GM18951 (cell line): ENCODE results near the gene SLC2A2.

Experiments
- POLR2A ChIP-seq: IDR thresholded peaks from 4 replicates; pipeline ENCODE4 v1.6.1; 2011; ENCODE audit warnings: mild to moderate bottlenecking; ENCODE audit not compliant: insufficient read length, insufficient read depth; ENCODE audit errors: extremely low read depth
- in situ Hi-C: fragments of 300-500 bp; cut with MboI; formaldehyde crosslinking; loops from one replicate; pipeline ENCODE4 v1.12.0; 2022; ENCODE audit warnings: low sequenced_read_pairs, mixed read lengths, inconsistent platforms; ENCODE audit not compliant: unreplicated experiment

The SLC2A2 gene

GRCh38 chr3:171026597-171027293 lies at the start of gene SLC2A2:
Gene SLC2A2, minus strand, starts transcription at chr3:171026720. Its CDS starts 50 bp downstream, at chr3:171026670.
- in situ Hi-C loops, result no loop called here
- TF ChIP-seq POLR2A, result no peak

- no peak for TF ChIP-seq POLR2A
- in situ Hi-C loops, result no loop called here
Observed at GRCh38 chr3:171072432-171072831, 45.9 kb upstream of the SLC2A2 start.

GRCh38 chr3:171068658-171069057 lies 42.1 kb upstream of the SLC2A2 start:
- in situ Hi-C loops, result no loop called here
- no peak for TF ChIP-seq POLR2A

DNA sequence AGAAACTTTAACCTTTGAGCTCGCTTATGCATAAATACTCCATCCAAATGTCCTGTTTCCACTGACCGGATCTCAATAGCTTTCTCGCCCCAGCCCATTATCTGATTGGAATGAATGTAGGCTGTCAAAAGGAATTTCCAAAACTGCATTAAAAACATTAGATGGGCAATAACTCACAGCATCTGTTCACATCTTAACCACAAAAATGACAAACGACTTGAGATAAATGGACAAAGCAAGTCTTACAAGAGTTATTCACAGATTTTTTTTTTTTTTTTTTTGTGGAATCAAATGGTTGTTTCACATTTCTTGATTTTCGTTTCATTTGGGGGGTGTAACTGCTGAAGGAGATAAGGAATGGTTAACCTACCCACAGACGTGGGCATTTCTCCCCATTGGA lies 39.7 kb upstream of the SLC2A2 start:
- in situ Hi-C loops, result no loop called here
- TF ChIP-seq POLR2A, result no peak

DNA sequence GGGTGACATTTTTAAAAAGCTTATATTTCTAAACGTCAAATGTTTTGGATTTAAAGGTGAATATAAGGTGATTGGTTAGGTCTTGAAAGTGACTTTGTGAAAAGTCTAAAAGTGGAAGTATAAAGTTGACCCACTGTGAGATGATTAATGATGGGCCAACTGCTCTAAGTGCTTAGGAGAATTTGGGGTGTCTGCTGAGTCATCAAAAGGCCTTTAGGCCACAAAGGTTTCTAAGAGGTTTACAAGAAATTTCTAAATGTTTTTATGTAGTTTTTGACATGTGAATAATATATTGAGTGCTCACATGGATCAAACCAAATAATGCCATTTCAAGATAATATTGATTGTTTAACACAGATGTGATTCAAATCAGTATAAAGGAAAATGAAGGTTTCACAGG lies 39.2 kb upstream of the SLC2A2 start:
- in situ Hi-C loops, result no loop called here
- no peak for TF ChIP-seq POLR2A

GRCh38 chr3:171064461-171064860 lies 37.9 kb upstream of the SLC2A2 start:
- TF ChIP-seq POLR2A, result no peak
- in situ Hi-C loops, result no loop called here

DNA sequence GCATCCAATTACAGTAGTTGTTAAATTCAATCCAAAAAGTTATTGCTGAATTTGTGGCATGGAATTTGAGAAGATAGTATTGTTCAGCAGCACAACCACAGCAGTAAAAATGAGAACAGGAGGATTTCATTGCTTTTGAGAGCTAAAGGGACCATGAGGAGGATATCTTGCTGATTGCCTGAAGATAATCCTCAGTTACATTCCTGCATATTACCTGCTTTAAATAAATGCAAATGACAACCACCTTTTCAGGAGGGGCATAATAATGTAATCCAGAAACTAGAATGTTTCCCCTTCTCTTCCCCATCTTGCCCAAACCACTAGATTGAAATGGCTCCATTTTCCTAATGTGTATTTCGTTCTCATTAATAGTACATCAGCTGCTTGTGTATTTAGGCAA lies 35.2 kb upstream of the SLC2A2 start:
- in situ Hi-C loops, result no loop called here
- no peak for TF ChIP-seq POLR2A

GRCh38 chr3:171059978-171060377 lies 33.5 kb upstream of the SLC2A2 start:
- no peak for TF ChIP-seq POLR2A
- in situ Hi-C loops, result no loop called here

- no peak for TF ChIP-seq POLR2A
- in situ Hi-C loops, result no loop called here
Observed at GRCh38 chr3:171058873-171059603, 32.5 kb upstream of the SLC2A2 start.

DNA sequence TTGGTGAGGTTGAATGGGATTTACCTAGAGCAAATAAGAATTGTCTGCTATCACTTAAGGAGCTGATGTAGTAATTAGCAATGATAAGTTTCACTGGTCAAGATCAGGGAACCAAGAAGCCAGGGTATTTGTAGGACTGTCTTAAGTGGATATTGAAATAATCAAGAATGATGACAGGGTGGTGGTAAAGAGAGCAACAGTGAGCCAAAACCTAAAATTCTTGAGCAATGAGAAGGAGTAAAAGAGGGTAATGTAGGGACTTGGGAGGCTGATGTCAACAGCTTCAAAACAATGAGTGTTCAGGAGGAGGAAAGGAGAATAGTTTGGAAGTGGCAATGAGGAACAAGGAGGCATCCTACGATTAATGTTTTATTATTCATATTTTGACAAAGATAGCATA lies 31.5 kb upstream of the SLC2A2 start:
- TF ChIP-seq POLR2A, result no peak
- in situ Hi-C loops, result no loop called here

DNA sequence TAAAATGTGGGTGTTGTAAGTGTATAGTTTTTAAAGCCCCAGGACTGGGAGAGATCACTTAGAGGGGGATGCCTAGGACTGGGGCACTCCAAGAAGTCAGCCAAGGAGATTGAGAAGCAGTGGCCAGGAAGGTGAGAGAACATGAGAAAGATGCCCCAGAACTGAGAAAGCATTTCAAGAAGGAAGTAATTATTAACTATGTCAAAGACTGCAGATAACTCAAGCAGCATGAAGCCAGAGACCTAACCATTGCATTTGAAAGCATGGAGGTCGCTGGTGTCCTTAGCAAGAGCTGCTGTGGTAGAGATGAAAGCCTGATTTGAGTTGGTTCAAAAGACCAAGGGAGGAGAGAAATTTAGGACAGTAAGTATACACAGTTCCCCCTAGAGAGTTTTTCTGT lies 30.6 kb upstream of the SLC2A2 start:
- no peak for TF ChIP-seq POLR2A
- in situ Hi-C loops, result no loop called here

- no peak for TF ChIP-seq POLR2A
- in situ Hi-C loops, result no loop called here
Observed at GRCh38 chr3:171056528-171056927, 30.0 kb upstream of the SLC2A2 start.

DNA sequence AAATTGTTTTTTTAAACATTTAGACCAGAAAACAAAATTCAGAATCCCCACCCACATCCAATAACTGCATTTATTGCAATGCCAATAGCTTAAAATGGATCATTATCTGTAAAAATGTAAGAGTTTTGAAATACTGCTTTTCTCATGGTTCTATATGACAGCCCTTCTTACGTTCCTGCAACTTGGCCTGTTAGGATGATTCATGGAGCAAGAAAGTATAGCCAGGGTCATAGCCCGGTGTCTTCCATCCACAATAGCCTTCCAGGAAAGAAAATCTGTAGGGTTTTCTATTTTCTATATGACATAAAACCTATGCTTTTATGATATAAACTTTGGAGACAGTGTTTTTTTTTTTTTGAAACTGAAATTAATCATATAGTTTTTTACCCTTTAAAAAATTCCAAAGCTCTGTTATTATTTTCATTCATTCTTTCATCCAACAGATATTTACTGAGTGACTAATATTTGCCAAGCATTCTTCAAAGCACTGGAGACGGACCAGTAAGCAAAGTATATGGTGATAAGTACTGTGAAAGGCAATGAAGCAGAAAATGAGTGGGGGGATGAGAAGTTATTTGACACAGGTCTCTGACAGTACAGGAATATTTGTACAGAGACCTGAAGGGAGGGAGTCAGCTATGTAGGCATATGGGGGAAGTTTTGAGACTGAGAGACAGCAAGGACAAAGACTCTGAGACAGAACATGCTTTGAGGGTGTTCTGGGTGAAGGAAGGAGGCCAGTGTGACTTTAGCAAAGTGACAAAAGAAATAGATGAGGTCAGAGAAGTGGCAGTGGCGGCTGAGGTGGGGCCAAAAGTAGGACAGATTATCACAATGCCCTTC lies 29.0 kb upstream of the SLC2A2 start:
- TF ChIP-seq POLR2A, result no peak
- in situ Hi-C loops, result no loop called here
